C4-2B (cell line): ENCODE measurements around the gene TCAP.

ENCODE experiments used
- ZFX ChIP-seq: fragments of 450-650 bp; IDR thresholded peaks from 2 replicates; pipeline ENCODE4 v1.6.1; 2017
- TF ChIP-seq, protein P1 (sequence below): fragments of 450-650 bp; conservative IDR thresholded peaks from 2 replicates; pipeline ENCODE4 v1.5.1; 2017; ENCODE audit warnings: mild to moderate bottlenecking

GRCh38 chr17:39655105-39655504 is 10.0 kb upstream of the TCAP start:
- TF ChIP-seq, protein P1, sequence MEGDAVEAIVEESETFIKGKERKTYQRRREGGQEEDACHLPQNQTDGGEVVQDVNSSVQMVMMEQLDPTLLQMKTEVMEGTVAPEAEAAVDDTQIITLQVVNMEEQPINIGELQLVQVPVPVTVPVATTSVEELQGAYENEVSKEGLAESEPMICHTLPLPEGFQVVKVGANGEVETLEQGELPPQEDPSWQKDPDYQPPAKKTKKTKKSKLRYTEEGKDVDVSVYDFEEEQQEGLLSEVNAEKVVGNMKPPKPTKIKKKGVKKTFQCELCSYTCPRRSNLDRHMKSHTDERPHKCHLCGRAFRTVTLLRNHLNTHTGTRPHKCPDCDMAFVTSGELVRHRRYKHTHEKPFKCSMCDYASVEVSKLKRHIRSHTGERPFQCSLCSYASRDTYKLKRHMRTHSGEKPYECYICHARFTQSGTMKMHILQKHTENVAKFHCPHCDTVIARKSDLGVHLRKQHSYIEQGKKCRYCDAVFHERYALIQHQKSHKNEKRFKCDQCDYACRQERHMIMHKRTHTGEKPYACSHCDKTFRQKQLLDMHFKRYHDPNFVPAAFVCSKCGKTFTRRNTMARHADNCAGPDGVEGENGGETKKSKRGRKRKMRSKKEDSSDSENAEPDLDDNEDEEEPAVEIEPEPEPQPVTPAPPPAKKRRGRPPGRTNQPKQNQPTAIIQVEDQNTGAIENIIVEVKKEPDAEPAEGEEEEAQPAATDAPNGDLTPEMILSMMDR, result no peak
- TF ChIP-seq ZFX, result no peak
